Omental fat pad (tissue), 4 donors: ENCODE data around the gene TDRD15. TPM values are rescaled to one million over a fixed set of nuclear protein-coding genes. Genes with fewer than 3 reads are reported as not detected.

Source experiments
- ATAC-seq: fragments of 150-250 bp; one replicate; pipeline ENCODE4 v1.9.1; 2016; ENCODE audit warnings: mild to moderate bottlenecking, moderate library complexity; ENCODE audit not compliant: low FRiP score
- DNase-seq: peaks from one replicate; pipeline ENCODE4 v3.0.0-alpha.2; 2019; ENCODE audit warnings: low spot score
- CTCF ChIP-seq, 3 donors: fragments of 450-650 bp; IDR thresholded peaks; one replicate each; pipeline ENCODE4 v1.5.1; 2016 to 2017; ENCODE audit warnings: antibody characterized with exemption in 3 of 3, mild to moderate bottlenecking in 3 of 3, moderate library complexity in 2 of 3
- total RNA-seq, 4 donors: library from RNA; depleted of rRNA; stranded (reverse); fragments of >200 nt; gene quantifications; one replicate each; pipeline ENCODE4 v1.1.0, GENCODE V29; 2016

The TDRD15 gene
- total RNA-seq, 4 donors from 2014 or later: 0.84 TPM; not detected in 3

GRCh38 chr2:21162615-21162878 is 38.8 kb downstream of the TDRD15 start:
- ATAC-seq: no peak
- DNase-seq: no peak
- no peak for TF ChIP-seq CTCF (IDR thresholded peaks at IDR 0.05)

DNA sequence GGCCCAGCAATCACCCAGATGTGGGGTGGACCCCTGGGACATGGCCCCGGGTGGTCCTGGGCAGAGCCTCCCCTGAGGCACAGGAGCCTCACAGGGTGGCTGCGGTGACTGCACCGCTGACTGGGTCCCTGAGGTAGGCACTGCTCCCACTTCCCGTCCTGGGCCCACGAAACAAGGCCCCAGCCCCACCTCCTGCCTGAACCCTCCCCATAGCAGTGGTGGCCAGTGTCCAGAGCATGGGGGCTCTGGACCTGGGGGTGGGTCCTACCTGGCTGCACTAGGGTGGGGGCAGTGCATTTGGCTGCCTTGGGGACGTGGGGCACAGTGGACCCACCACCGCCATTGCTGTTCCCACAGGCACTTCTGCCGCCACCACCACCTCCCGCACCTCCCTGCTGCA is 39.4 kb downstream of the TDRD15 start:
- ATAC-seq (no peak), DNase-seq (no peak)
- no peak for TF ChIP-seq CTCF (IDR thresholded peaks at IDR 0.05)

- TF ChIP-seq CTCF (IDR thresholded peaks at IDR 0.05): no peak
- DNase-seq (no peak), ATAC-seq (no peak)
These were observed 41.6 kb downstream of the TDRD15 start for GRCh38 chr2:21165350-21165749.

DNA sequence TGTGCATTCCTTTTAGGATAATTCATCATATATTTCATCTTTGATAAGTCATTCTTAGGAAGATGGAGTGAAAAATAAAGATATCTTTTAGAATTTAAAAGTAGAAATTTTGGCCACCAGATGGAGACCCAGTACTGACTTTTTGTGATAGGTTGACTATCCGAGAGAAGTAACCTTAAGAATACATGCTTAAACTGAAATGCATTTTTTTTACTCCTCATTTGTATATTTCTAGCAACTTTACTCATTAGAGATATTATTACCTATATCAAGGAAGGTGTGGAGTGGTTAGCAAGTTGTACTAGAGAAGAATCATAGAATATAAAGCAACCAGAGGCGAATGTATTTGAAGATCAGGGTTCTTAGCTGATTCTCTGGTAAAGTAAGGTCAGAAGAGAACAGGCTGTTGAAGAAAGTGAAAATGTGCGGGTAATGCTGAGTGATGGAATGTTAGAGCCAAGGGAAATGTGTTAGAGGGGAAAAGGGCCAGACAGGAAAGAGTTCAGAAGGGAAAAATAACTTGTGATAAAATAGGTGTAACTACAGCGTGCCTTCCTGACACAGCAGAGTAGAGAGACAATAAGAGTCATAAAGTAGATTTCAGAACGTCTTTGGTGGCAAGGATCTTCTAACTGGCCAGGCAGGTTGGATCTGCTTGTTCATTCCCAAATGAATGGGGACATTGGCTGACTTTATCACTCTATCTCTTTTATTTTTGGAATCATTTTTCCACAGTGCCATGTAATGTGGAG is 52.3 kb downstream of the TDRD15 start:
- no peak for TF ChIP-seq CTCF (IDR thresholded peaks at IDR 0.05)

DNA sequence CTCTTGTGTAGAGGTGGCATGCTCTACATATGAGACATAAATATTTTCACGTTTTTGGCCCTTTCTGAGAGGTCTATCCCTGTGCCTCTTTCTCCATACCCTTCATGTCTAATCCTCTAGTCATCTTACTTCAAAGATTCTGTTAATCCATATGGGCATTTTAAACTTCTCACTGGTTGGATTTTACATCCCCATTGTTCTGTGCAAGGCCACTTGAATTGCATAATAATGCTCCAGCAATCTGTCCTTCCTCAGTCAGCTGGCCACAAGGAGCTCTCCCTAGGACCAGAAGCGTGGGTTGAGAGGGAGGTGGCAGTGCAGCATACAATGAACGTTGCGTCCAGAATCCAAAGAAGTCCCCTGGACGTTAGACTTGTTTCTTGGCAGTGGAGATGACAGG is 58.2 kb downstream of the TDRD15 start:
- TF ChIP-seq CTCF (IDR thresholded peaks at IDR 0.05): no peak
- ATAC-seq (no peak), DNase-seq (no peak)

More for the DNA sequence above, 52.3 kb downstream of the TDRD15 start:
- no peak for ATAC-seq
- DNase-seq: no peak

- no peak for ATAC-seq
- no peak for TF ChIP-seq CTCF (IDR thresholded peaks at IDR 0.05)
- no peak for DNase-seq
These were observed 59.5 kb downstream of the TDRD15 start for GRCh38 chr2:21183306-21183705.

DNA sequence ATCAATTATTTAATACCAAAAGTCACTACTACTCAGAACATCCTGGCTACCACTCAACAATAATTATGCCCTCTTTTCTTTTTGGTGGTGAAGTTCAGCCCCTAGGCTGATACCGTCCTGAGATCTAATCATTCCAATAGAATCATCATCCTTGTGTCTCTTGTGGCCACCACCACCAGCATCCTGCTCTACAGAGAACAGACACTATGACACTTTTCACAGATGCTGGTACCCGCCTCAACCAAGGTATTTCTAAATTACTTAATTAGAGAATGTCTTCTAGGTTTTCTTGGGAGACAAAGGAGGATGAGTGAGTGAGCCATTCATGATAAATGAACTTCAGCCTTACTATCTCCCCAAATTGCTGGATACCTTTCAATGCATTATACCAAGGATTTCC is 60.0 kb downstream of the TDRD15 start:
- TF ChIP-seq CTCF (IDR thresholded peaks at IDR 0.05): no peak
- DNase-seq (no peak), ATAC-seq (no peak)
